HG03571 (cell line): ENCODE results near the gene TUBGCP2.

ENCODE experiments used
- ATAC-seq: cut with Tn5 transposase; IDR thresholded peaks from one replicate; pipeline ENCODE4 v1.9.1; 2021; ENCODE audit not compliant: unreplicated experiment

TUBGCP2 gene

GRCh38 chr10:133308421-133309099 lies at the start of gene TUBGCP2, which contains the start of gene ZNF511:
TSS of gene TUBGCP2 (minus strand) at chr10:133308872. CDS start at chr10:133302941, 5,931 bp downstream.
TSS of gene ZNF511 (plus strand) at chr10:133308914. CDS start at chr10:133308944, 30 bp downstream.
- peak; percentile 73 for ATAC-seq

- peak; percentile 73 for ATAC-seq
Observed at GRCh38 chr10:133357285-133358161, 48.9 kb upstream of the TUBGCP2 start, which contains the start of gene FUOM. TSS of gene FUOM (minus strand) at chr10:133358019. CDS start at chr10:133358007, 12 bp downstream.

- no peak for ATAC-seq
Observed at GRCh38 chr10:133356549-133357284, 48.0 kb upstream of the TUBGCP2 start.

- ATAC-seq, result no peak
Observed at GRCh38 chr10:133355991-133356390, 47.3 kb upstream of the TUBGCP2 start.

GRCh38 chr10:133355266-133355665 lies 46.6 kb upstream of the TUBGCP2 start:
- no peak for ATAC-seq

- ATAC-seq, result no peak
Observed at GRCh38 chr10:133354672-133355240, 46.1 kb upstream of the TUBGCP2 start.

GRCh38 chr10:133353988-133354605 lies 45.4 kb upstream of the TUBGCP2 start:
- ATAC-seq, result no peak

GRCh38 chr10:133353202-133353959 lies 44.7 kb upstream of the TUBGCP2 start:
- ATAC-seq, result no peak

GRCh38 chr10:133351408-133352318 lies 43.0 kb upstream of the TUBGCP2 start:
- no peak for ATAC-seq

- no peak for ATAC-seq
Observed at GRCh38 chr10:133350950-133351329, 42.3 kb upstream of the TUBGCP2 start.

- ATAC-seq, result no peak
Observed at GRCh38 chr10:133350283-133350949, 41.7 kb upstream of the TUBGCP2 start.

GRCh38 chr10:133349577-133350011 lies 40.9 kb upstream of the TUBGCP2 start:
- no peak for ATAC-seq

- ATAC-seq, result no peak
Observed at GRCh38 chr10:133349160-133349568, 40.5 kb upstream of the TUBGCP2 start.

GRCh38 chr10:133347710-133348517 lies 39.2 kb upstream of the TUBGCP2 start:
- no peak for ATAC-seq

- no peak for ATAC-seq
Observed at GRCh38 chr10:133346413-133346812, 37.7 kb upstream of the TUBGCP2 start.

GRCh38 chr10:133344236-133344635 lies 35.6 kb upstream of the TUBGCP2 start:
- ATAC-seq, result no peak

GRCh38 chr10:133343558-133343957 lies 34.9 kb upstream of the TUBGCP2 start:
- no peak for ATAC-seq
